ENCODE data around the gene COL6A2.

The COL6A2 gene

GRCh38 chr21:46117586-46118315 lies 19.8 kb downstream of the COL6A2 start:
- TF ChIP-seq GATA3 (IDR thresholded peaks at IDR 0.05; ENCODE audit: low read depth, low read length) (no peak), GATA2 (IDR thresholded peaks at IDR 0.05; ENCODE audit: low read depth, low read length) (no peak)

GRCh38 chr21:46118316-46119143 lies 20.6 kb downstream of the COL6A2 start:
- TF ChIP-seq GATA2 (IDR thresholded peaks at IDR 0.05; ENCODE audit: low read depth, low read length) (no peak), GATA3 (IDR thresholded peaks at IDR 0.05; ENCODE audit: low read depth, low read length) (no peak)

- TF ChIP-seq GATA3 (IDR thresholded peaks at IDR 0.05; ENCODE audit: low read depth, low read length) (no peak), GATA2 (IDR thresholded peaks at IDR 0.05; ENCODE audit: low read depth, low read length) (no peak)
These were observed 21.3 kb downstream of the COL6A2 start for GRCh38 chr21:46119144-46119636.

- no peak for TF ChIP-seq GATA2 (IDR thresholded peaks at IDR 0.05; ENCODE audit: low read depth, low read length)
- no peak for TF ChIP-seq GATA3 (IDR thresholded peaks at IDR 0.05; ENCODE audit: low read depth, low read length)
These were observed 21.8 kb downstream of the COL6A2 start for GRCh38 chr21:46119637-46120271.

GRCh38 chr21:46120301-46121285 lies 22.7 kb downstream of the COL6A2 start:
- TF ChIP-seq GATA3 (IDR thresholded peaks at IDR 0.05; ENCODE audit: low read depth, low read length) (no peak), GATA2 (IDR thresholded peaks at IDR 0.05; ENCODE audit: low read depth, low read length) (no peak)

- TF ChIP-seq GATA2 (IDR thresholded peaks at IDR 0.05; ENCODE audit: low read depth, low read length) (no peak), GATA3 (IDR thresholded peaks at IDR 0.05; ENCODE audit: low read depth, low read length) (no peak)
These were observed 23.6 kb downstream of the COL6A2 start for GRCh38 chr21:46121286-46122221.

GRCh38 chr21:46122237-46122671 lies 24.3 kb downstream of the COL6A2 start:
- TF ChIP-seq GATA3 (IDR thresholded peaks at IDR 0.05; ENCODE audit: low read depth, low read length) (no peak), GATA2 (IDR thresholded peaks at IDR 0.05; ENCODE audit: low read depth, low read length) (no peak)

GRCh38 chr21:46122758-46123683 lies 25.1 kb downstream of the COL6A2 start:
- TF ChIP-seq GATA2 (IDR thresholded peaks at IDR 0.05; ENCODE audit: low read depth, low read length) (no peak), GATA3 (IDR thresholded peaks at IDR 0.05; ENCODE audit: low read depth, low read length) (no peak)

- TF ChIP-seq GATA2 (IDR thresholded peaks at IDR 0.05; ENCODE audit: low read depth, low read length) (no peak), GATA3 (IDR thresholded peaks at IDR 0.05; ENCODE audit: low read depth, low read length) (no peak)
These were observed 26.4 kb downstream of the COL6A2 start for GRCh38 chr21:46124083-46124925.

Data from SH-SY5Y (cell line).